HG03521 (cell line): Measurements from ENCODE around the gene VSTM2A.
"Not testable (repeated sequence)": the region's sequence is repeated elsewhere in the genome, so short reads cannot be mapped to it uniquely, and the experiment has no call there.

ENCODE experiments used
- ATAC-seq: cut with Tn5 transposase; IDR thresholded peaks from one replicate; pipeline ENCODE4 v1.9.1; 2021; ENCODE audit warnings: mild to moderate bottlenecking, moderate library complexity; ENCODE audit not compliant: unreplicated experiment

VSTM2A gene

GRCh38 chr7:54541669-54542625 lies at the start of gene VSTM2A:
TSS of gene VSTM2A (plus strand) at chr7:54542375. CDS start at chr7:54542731, 356 bp downstream.
- ATAC-seq, result no peak

DNA sequence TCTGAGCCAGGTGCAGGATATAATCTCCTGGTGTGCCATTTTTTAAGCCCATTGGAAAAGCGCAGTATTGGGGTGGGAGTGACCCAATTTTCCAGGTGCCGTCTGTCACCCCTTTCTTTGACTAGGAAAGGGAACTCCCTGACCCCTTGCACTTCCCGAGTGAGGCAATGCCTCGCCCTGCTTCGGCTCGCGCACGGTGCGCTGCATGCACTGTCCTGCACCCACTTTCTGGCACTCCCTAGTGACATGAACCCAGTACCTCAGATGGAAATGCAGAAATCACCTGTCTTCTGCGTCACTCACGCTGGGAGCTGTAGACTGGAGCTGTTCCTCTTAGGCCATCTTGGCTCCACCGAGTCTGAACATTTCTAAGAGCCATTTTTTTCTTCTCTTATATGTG lies 37.6 kb upstream of the VSTM2A start:
- not testable (repeated sequence) for ATAC-seq

- no peak for ATAC-seq
These were observed 12.6 kb upstream of the VSTM2A start for GRCh38 chr7:54529568-54529967.

- no peak for ATAC-seq
These were observed 4.1 kb upstream of the VSTM2A start for GRCh38 chr7:54538122-54538521.

- ATAC-seq, result no peak
These were observed 895 bp downstream of the VSTM2A start for GRCh38 chr7:54543051-54543488.

- ATAC-seq, result no peak
These were observed 2.0 kb downstream of the VSTM2A start for GRCh38 chr7:54544149-54544526.

DNA sequence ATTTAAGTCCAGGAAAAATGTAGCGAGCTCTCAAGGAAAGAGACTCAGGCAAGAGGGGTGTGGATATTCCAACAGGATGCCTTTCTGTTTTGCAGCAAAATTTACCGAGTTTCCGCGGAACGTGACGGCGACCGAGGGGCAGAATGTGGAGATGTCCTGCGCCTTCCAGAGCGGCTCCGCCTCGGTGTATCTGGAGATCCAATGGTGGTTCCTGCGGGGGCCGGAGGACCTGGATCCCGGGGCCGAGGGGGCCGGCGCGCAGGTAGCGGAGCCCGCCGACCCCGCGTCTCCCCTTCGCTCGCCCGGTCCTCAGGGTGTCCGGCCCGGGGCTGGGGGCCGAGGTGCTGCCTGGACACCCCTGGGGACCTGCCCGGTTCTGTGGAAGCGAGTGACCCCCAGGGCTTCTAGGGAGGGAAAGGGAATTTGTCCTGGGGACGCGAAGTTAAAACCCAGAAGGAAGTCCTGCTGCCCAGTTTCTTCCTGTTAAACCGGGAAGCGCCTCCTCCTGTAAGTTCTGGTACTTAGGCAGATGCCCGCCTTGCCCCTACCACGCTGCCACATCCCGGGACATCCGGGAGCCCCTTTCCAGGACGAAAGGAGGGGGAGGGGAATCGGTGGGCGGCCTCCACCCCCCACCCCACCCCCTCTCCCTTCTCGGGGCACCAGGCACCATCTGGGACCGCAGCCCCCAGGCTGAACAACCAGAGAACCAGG lies 2.5 kb downstream of the VSTM2A start:
- ATAC-seq, result no peak

DNA sequence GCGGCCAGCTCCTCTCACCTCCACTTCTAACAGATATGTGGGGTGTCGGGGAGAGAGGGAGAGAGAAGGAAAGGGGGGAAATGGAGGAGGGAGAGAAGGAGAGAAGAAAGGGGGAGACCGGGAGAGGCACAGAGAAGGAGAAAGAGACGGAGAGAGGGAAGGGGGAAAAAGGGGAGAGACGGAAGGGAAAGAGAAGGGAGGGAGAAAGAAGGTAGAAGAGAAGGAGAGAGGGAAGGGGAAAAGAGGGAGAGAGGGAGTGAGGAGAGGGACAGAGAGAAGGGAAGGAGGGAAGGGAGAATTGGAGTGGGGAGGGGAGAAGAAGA lies 3.0 kb downstream of the VSTM2A start:
- no peak for ATAC-seq

GRCh38 chr7:54546081-54546985 lies 4.2 kb downstream of the VSTM2A start:
- no peak for ATAC-seq

GRCh38 chr7:54546986-54547314 lies 4.8 kb downstream of the VSTM2A start:
- no peak for ATAC-seq

DNA sequence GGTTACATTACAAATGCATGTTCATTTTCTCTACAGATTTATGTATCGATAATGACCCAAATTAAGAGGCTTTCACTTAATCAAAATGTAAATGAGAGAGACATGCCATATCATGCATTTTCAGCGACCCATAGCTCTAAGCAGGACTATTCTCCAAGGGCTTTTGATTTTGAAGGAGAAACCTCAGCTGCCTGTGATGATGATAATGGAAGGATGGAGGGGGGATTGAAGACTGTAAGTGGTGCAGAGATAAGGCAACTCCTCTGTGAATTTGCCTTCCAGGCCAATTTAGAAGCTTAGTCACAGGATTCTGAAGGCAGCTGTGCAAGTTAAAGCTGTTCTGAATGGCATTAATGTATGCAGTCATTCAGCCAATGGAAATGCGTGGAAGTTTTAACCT lies 8.3 kb downstream of the VSTM2A start:
- no peak for ATAC-seq

DNA sequence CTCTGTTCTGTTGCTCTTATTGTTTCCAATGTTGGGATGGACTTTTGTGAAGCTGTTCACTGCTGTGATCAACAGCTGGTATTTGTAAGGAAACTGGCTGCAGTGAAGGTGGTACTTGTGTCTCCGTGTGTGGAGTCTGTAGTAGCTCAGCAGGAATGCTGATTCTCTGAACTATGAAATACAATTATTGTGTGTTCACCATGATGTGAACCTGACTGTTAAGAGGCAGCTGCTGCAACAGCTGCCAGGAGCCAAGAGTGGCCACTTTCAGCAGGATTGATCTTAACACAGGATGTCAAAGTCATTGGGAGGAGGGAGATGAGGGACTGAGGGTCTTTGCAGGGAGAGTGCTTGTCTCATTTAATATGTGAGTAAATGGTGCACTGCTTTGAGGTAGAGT lies 13.9 kb downstream of the VSTM2A start:
- no peak for ATAC-seq

GRCh38 chr7:54559401-54559800 lies 17.2 kb downstream of the VSTM2A start:
- ATAC-seq, result no peak

DNA sequence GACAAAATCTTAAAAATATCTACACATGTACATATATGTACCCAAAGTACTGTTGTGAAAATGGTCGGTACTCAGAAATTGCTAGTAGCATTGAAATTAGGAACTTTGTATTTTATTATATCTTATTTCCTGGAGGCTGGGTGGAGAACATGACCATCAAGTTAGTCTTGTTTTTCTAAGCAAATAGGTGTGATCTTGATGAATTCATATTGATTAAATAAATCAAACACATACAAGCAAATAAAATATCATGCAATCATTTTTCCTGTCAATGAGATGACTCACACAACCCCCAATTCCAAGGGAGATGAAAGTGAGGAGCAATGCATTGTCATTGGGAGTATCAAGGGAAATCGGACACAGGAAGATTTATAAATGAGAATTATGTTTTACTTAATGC lies 18.0 kb downstream of the VSTM2A start:
- ATAC-seq, result no peak

GRCh38 chr7:54560723-54561122 lies 18.5 kb downstream of the VSTM2A start:
- no peak for ATAC-seq

GRCh38 chr7:54563329-54563916 lies 21.2 kb downstream of the VSTM2A start:
- no peak for ATAC-seq

DNA sequence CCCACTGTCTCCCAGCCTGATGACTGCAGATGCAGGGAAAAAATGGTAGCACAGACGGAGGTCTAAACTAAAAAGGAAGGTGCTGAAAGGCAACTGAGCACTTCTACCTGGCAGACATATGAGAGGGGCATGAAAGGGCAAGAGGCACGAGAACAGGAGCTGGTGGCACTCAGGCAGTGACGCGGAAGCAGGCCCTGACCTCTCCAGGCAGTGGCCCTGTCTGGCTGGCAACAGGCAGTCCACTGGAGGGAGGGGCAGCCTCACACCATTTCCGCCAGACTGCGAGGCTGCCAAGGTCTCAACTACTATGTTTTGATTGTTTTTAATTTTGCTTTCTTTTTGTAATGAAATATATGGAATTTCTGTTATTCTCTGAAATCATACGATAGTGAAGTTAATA lies 23.3 kb downstream of the VSTM2A start:
- no peak for ATAC-seq

DNA sequence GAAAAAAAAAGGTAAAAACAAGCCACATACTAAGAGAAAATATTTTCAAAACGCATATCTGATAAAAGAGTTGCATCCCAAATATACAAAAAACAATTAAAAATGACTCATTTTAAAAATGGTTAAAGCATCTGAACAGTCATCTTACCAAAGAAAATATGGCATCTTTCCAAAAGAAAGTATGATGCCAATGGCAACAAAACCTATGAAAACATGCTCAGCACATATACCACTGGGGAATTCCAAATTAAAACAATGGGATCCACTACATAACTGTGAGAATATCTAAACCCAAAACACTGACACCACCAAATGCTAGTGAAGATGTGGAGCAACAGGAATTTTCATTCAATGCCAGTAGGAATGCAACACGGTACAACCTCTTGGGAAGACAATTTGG lies 39.3 kb downstream of the VSTM2A start:
- no peak for ATAC-seq

- ATAC-seq, result no peak
These were observed 49.5 kb downstream of the VSTM2A start for GRCh38 chr7:54591404-54592386.

DNA sequence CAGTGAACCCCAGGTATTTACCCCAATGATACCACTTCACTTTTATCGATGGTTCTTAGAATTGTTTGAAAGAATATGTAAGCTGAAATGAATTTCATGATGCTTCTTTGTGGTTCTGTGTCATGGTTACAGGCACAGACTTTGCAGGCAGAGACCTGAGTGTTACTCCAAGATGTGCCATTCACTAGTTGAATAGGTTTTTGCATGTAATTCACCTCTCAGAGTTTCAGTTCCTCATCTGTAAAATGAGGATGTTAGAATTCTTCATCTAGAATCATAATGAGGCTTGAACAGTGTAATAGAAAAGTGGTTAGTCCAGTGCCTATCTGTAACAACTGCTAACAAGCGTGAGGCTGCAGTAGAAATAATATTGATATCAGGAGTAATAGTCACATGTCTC lies 54.6 kb downstream of the VSTM2A start:
- ATAC-seq, result peak; percentile 99
